ENCODE results near the gene SLC27A4. TPM values are rescaled to one million over a fixed set of nuclear protein-coding genes. Genes with fewer than 3 reads are reported as not detected.

Gene SLC27A4
- total RNA-seq, 4 donors from 2014 or later: 15.8 to 35.6 (median 25.5) TPM

GRCh38 chr9:128342971-128343680, 2.8 kb downstream of the SLC27A4 start:
- DNase-seq (ENCODE audit: extremely low spot score): no peak
- H3K27ac ChIP-seq (replicated peaks in 1 of 4): no peak overlapping the region
- H3K27me3 ChIP-seq: no peaks in the 10 kb centered on the region
- H3K9me3 ChIP-seq: no peaks in the 10 kb centered on the region
- H3K36me3 ChIP-seq: peaks cover 51 to 62% (median 60%) of the 10 kb centered on the region in 4 donors
- intact Hi-C loops (cut with DNase I): no loop called here
- H3K4me3 ChIP-seq: no peak overlapping the region
- 100% methylated on average over 5 of the region's 8 CpGs for WGBS
- no peak for TF ChIP-seq POLR2A (IDR thresholded peaks at IDR 0.05; ENCODE audit: low read depth)
- TF ChIP-seq EP300 (IDR thresholded peaks at IDR 0.05): no peak
- no peak for TF ChIP-seq POLR2AphosphoS5 (IDR thresholded peaks at IDR 0.05)
- TF ChIP-seq, protein P1, sequence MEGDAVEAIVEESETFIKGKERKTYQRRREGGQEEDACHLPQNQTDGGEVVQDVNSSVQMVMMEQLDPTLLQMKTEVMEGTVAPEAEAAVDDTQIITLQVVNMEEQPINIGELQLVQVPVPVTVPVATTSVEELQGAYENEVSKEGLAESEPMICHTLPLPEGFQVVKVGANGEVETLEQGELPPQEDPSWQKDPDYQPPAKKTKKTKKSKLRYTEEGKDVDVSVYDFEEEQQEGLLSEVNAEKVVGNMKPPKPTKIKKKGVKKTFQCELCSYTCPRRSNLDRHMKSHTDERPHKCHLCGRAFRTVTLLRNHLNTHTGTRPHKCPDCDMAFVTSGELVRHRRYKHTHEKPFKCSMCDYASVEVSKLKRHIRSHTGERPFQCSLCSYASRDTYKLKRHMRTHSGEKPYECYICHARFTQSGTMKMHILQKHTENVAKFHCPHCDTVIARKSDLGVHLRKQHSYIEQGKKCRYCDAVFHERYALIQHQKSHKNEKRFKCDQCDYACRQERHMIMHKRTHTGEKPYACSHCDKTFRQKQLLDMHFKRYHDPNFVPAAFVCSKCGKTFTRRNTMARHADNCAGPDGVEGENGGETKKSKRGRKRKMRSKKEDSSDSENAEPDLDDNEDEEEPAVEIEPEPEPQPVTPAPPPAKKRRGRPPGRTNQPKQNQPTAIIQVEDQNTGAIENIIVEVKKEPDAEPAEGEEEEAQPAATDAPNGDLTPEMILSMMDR (IDR thresholded peaks at IDR 0.05): no peak
- H3K4me1 ChIP-seq: peaks cover 4 to 26% (median 20%) of the 10 kb centered on the region in 4 donors

- 96% methylated on average over 4 of the region's 4 CpGs for WGBS
- intact Hi-C loops (cut with DNase I): no loop called here
- Histone ChIP-seq H3K4me3 (no peak overlapping the region), H3K9me3 (no peaks in the 10 kb centered on the region), H3K36me3 (peaks cover 57 to 69% (median 67%) of the 10 kb centered on the region in 4 donors), H3K27ac (replicated peaks in 1 of 4) (no peak overlapping the region), H3K4me1 (peaks cover 4 to 26% (median 20%) of the 10 kb centered on the region in 4 donors), H3K27me3 (no peaks in the 10 kb centered on the region)
- no peak for TF ChIP-seq POLR2AphosphoS5 (IDR thresholded peaks at IDR 0.05)
- TF ChIP-seq POLR2A (IDR thresholded peaks at IDR 0.05; ENCODE audit: low read depth): no peak
- TF ChIP-seq, protein P1 (IDR thresholded peaks at IDR 0.05): no peak
- no peak for DNase-seq (ENCODE audit: extremely low spot score)
These were observed 3.5 kb downstream of the SLC27A4 start for GRCh38 chr9:128343855-128344254.

- H3K4me3 ChIP-seq: no peak overlapping the region
- intact Hi-C loops (cut with DNase I): no loop called here
- DNase-seq (ENCODE audit: extremely low spot score): no peak
- H3K36me3 ChIP-seq: peaks cover 62 to 82% (median 79%) of the 10 kb centered on the region in 4 donors
- H3K27me3 ChIP-seq: no peaks in the 10 kb centered on the region
- WGBS: 97% methylated on average over 11 of the region's 28 CpGs
- H3K4me1 ChIP-seq: peaks cover 4 to 20% (median 15%) of the 10 kb centered on the region in 4 donors
- TF ChIP-seq, protein P1 (IDR thresholded peaks at IDR 0.05): no peak
- TF ChIP-seq POLR2AphosphoS5 (IDR thresholded peaks at IDR 0.05): no peak
- no peaks in the 10 kb centered on the region for H3K9me3 ChIP-seq
- H3K27ac ChIP-seq (replicated peaks in 1 of 4): no peak overlapping the region
These were observed 4.7 kb downstream of the SLC27A4 start for GRCh38 chr9:128344931-128345605.

GRCh38 chr9:128349125-128349524, 8.8 kb downstream of the SLC27A4 start:
- H3K27me3 ChIP-seq: no peaks in the 10 kb centered on the region
- intact Hi-C loops (cut with DNase I): no loop called here
- no peaks in the 10 kb centered on the region for H3K9me3 ChIP-seq
- H3K4me3 ChIP-seq: no peak overlapping the region
- H3K4me1 ChIP-seq: no peaks in the 10 kb centered on the region
- peaks cover 59 to 97% (median 89%) of the 10 kb centered on the region in 4 donors for H3K36me3 ChIP-seq
- DNase-seq (ENCODE audit: extremely low spot score): no peak
- TF ChIP-seq POLR2AphosphoS5 (IDR thresholded peaks at IDR 0.05): no peak
- no peak for TF ChIP-seq POLR2A (IDR thresholded peaks at IDR 0.05; ENCODE audit: low read depth)
- no peak for TF ChIP-seq EP300 (IDR thresholded peaks at IDR 0.05)
- TF ChIP-seq, protein P1 (IDR thresholded peaks at IDR 0.05): no peak
- 90% methylated on average over 2 of the region's 2 CpGs for WGBS
- H3K27ac ChIP-seq (replicated peaks in 1 of 4): no peak overlapping the region

Data from esophagus muscularis mucosa (tissue), 4 donors.